HG03196 (cell line): Measurements from ENCODE around the gene ADPRHL1.
A peak's percentile ranks its signal among the peaks of the same experiment; 100 is the strongest.

ENCODE experiments used
- ATAC-seq: cut with Tn5 transposase; IDR thresholded peaks from one replicate; pipeline ENCODE4 v1.9.1; 2021; ENCODE audit not compliant: unreplicated experiment

The ADPRHL1 gene

GRCh38 chr13:113452942-113453901 is at the start of gene ADPRHL1:
TSS of gene ADPRHL1 (minus strand) at chr13:113453488. CDS start at chr13:113453437, 51 bp downstream.
- no peak for ATAC-seq

GRCh38 chr13:113502686-113503085 is 49.4 kb upstream of the ADPRHL1 start:
- ATAC-seq, result no peak

GRCh38 chr13:113500530-113501265 is 47.4 kb upstream of the ADPRHL1 start:
- ATAC-seq, result no peak

GRCh38 chr13:113499936-113500335 is 46.6 kb upstream of the ADPRHL1 start:
- ATAC-seq, result no peak

GRCh38 chr13:113498905-113499304 is 45.6 kb upstream of the ADPRHL1 start:
- no peak for ATAC-seq

GRCh38 chr13:113497217-113497616 is 43.9 kb upstream of the ADPRHL1 start:
- no peak for ATAC-seq

DNA sequence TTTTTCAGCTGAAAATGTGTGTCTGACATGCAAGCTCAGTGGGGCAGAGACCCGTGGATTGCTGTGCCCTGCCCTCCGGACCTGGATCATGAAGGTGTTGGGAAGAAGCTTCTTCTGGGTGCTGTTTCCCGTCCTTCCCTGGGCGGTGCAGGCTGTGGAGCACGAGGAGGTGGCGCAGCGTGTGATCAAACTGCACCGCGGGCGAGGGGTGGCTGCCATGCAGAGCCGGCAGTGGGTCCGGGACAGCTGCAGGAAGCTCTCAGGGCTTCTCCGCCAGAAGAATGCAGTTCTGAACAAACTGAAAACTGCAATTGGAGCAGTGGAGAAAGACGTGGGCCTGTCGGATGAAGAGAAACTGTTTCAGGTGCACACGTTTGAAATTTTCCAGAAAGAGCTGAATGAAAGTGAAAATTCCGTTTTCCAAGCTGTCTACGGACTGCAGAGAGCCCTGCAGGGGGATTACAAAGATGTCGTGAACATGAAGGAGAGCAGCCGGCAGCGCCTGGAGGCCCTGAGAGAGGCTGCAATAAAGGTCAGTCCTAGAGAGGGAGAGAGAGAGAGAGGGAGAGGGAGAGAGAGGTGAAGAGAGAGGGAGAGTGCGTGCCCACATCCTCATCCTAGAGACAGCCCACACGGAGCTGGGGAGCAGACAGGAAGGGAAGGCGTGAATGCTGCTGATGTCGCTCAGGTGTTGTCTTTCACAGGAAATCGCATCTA is 42.4 kb upstream of the ADPRHL1 start:
- no peak for ATAC-seq

DNA sequence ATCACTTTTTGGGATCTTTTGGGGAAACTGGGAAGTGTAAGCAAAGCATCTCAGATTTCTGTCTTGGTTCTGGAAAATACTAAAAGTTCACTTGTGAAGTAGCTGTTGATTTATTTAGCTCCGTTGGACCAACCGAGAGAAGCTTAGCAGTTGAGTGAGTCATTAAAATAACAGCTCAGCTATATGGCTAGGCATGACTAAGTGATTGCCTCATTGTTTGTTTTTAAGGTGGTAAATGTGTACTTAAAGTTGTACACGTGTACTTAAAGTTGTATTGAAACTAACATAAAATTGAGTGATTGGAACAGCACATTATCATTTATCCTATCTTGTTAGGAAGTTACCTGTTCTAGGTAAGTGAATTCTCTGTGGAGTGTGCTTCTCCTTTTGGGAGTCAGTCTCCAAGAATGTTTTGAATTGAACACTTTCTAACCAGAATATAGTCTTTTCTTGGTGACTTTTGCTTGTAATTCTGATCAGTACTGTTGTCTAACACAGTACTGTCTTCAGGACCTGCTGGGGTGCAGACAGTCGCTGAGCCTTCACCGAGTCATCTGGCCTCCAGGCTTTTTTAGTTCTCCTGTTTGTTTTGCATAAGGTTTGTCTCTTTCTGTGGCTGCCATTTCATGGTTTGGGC is 40.1 kb upstream of the ADPRHL1 start:
- no peak for ATAC-seq

- ATAC-seq, result no peak
Observed at GRCh38 chr13:113491982-113492381, 38.7 kb upstream of the ADPRHL1 start.

- no peak for ATAC-seq
Observed at GRCh38 chr13:113491418-113491883, 38.2 kb upstream of the ADPRHL1 start.

DNA sequence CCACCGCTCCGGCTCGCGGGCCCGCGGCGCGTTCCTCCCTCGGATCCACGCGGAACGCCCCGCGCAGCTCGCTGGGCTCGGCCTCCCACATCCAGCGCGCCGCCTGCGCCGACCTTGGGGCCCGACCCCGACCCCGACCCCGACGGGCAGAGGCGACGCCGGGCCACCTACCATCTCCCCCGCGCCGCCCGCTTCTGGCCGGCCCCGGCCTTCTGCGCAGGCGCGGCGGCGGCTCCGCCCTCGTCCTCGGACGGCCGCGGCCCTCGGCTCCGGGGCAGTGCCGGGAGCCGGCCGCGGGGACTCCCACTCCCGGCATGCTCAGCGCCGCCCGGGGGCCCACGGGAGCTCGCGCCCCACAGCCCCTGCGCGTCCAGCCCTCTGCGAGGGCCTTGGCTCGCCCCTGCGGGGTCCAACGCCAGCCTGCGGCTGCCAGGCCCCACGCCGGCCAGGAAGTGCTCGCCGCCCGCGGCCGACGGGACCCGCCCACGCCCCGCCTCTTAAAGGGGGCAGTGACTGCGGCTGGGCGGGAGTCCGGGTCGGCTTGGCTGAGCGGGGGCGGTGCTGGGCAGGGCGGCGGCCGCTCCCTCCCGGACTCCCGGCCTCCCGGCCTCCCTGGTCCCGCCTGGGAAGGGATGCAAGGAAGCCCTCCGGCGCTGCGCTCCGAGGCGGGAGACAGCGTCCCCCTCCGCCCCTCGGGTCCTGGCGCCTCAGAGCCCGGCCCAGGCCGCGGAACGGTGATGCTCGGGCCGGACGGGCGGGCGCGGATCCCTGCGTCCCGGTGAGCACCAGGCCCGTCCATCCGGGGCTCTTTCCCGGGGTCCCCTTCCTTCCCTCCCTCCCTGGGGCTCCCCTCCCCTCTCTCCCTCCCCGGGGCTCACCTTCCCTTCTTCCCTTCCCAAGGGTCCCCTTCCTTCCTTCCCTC is 37.5 kb upstream of the ADPRHL1 start, which contains the start of gene DCUN1D2:
Gene DCUN1D2, minus strand, starts transcription at position 216 of the 922 bp plus-strand sequence. Its CDS starts 42 bp downstream, at position 174.
- ATAC-seq, result peak; percentile 78

GRCh38 chr13:113489549-113490495 is 36.5 kb upstream of the ADPRHL1 start:
- peak; percentile 17 for ATAC-seq

DNA sequence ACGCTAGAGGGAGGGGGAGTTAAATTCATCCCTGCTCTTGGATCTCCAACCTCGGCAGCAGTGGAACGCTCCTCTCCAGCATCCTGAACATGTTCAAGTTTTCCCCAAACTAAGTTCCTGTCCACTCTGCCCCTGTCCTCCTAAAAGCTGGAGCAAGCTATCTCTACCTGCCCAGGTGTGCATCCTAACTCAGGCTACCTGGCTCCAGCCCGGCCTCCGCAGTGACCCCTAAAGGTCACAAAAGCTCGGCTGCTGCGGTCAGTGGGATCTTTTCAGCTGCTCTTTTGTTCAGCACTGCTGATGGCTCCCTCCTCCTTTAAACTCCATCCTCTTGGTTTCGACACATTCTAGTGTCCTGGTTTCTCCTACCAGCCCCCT is 35.9 kb upstream of the ADPRHL1 start:
- ATAC-seq, result no peak

DNA sequence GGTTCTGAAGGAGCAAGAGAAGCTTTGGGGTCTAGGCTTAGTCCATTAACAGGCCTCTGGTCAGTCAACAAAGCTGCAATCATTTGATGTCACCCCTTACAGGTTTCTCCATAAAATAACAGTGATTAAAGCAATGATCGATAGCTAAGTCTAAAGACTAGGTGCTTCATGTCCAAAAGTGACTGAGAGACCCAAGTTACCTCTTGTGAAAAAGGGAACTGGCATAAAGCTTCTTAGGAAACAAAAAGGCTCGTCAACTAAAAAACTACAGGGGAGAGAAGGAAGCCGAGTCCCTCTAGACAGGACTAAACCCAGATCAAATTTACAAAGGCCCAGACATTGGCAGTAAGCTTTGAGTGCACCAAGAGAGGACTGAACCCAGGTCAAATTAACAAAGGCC is 35.0 kb upstream of the ADPRHL1 start:
- ATAC-seq, result no peak

GRCh38 chr13:113486698-113487097 is 33.4 kb upstream of the ADPRHL1 start:
- ATAC-seq, result no peak

DNA sequence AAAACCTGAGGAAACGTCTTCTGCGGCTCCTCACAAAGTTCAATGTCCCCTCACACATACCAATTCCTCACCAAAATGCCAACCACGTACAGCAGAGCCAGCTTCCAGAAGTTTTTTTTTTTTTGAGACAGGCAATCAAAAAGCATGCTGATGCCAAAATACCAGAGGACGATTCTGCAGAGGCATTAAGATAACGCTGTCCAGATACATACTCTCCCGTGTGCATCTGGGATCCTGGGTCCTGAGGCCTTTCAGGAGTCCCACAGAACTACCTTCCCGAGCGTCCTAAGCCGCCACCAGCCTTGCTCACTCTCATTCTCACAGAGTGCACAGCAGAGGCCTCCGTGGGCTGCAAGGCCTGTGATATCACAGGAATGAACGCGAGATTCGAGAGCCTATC is 32.3 kb upstream of the ADPRHL1 start:
- no peak for ATAC-seq

GRCh38 chr13:113483504-113484293 is 30.4 kb upstream of the ADPRHL1 start:
- no peak for ATAC-seq

DNA sequence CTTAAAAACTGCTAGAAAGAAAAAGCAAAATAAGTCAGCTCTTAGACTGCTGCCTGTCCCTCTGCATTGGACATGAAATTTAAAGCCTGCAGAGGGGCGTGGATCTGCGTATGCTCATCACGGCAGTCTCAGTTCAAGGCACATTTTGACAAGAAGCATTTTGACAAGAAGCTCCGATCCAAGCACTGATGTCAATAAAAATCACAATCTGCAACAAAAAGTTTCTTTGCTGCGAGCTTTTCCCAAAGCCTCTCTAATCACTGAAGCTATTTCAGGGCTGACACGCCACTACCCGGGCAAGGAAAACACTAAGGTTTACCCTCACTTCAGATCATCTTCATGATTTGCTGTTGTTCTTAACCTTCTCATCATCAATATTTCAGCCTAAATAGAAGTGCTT is 29.8 kb upstream of the ADPRHL1 start:
- ATAC-seq, result no peak
